H1 (cell line): ENCODE data around the gene NRBF2. TPM values are rescaled to one million over a fixed set of nuclear protein-coding genes. Genes with fewer than 3 reads are reported as not detected.
A peak's percentile ranks its signal among the peaks of the same experiment; 100 is the strongest.

ENCODE experiments used
- BACH1 ChIP-seq: IDR thresholded peaks from 2 replicates; pipeline ENCODE4 v1.6.1; 2012; ENCODE audit warnings: low read length, improper control_type of control experiment
- CHD2 ChIP-seq: IDR thresholded peaks from 2 replicates; pipeline ENCODE4 v1.6.1; 2012; ENCODE audit warnings: low read length, improper control_type of control experiment
- EGR1 ChIP-seq: IDR thresholded peaks from 2 replicates; pipeline ENCODE4 v1.6.1; 2011; ENCODE audit warnings: low read depth, low read length, borderline replicate concordance
- EP300 ChIP-seq, 2 experiments: IDR thresholded peaks; 1 replicate in 1 of 2; 2 replicates in 1 of 2; pipeline ENCODE4 v1.6.1; 2011 to 2012; ENCODE audit warnings: low read depth in 2 of 2, low read length in 2 of 2, mild to moderate bottlenecking in 2 of 2, borderline replicate concordance in 1 of 2, inconsistent platforms in 1 of 2, moderate library complexity in 1 of 2
- EZH2 ChIP-seq: fragments of 200-600 bp; sonication (generic); IDR thresholded peaks from 2 replicates; pipeline ENCODE4 v1.7.1; 2012; ENCODE audit warnings: low read depth, mild to moderate bottlenecking, moderate library complexity, low read length, inconsistent platforms; ENCODE audit not compliant: severe bottlenecking
- GABPA ChIP-seq: IDR thresholded peaks from 2 replicates; pipeline ENCODE4 v1.6.1; 2011; ENCODE audit warnings: mild to moderate bottlenecking, low read length, moderate library complexity, borderline replicate concordance; ENCODE audit not compliant: insufficient read depth
- JUND ChIP-seq: IDR thresholded peaks from 2 replicates; pipeline ENCODE4 v1.6.1; 2011; ENCODE audit warnings: mild to moderate bottlenecking, improper control_type of control experiment, low read length
- KDM4A ChIP-seq: IDR thresholded peaks from one replicate; pipeline ENCODE4 v1.7.1; 2012; ENCODE audit warnings: low read depth, mild to moderate bottlenecking, moderate library complexity, low read length, inconsistent platforms; ENCODE audit not compliant: severe bottlenecking
- POU5F1 ChIP-seq: IDR thresholded peaks from 2 replicates; pipeline ENCODE4 v1.6.1; 2011; ENCODE audit warnings: low read depth, mild to moderate bottlenecking, low read length, moderate library complexity
- RBBP5 ChIP-seq: IDR thresholded peaks from 2 replicates; pipeline ENCODE4 v1.7.1; 2012; ENCODE audit warnings: low read depth, mild to moderate bottlenecking, inconsistent platforms, low read length, moderate library complexity, borderline replicate concordance
- RNF2 ChIP-seq: fragments of 200-900, 300-1000 bp; sonication (generic); IDR thresholded peaks from 2 replicates; pipeline ENCODE4 v1.7.1; 2016; ENCODE audit warnings: borderline replicate concordance, low read depth, mild to moderate bottlenecking, antibody characterized with exemption, low read length; ENCODE audit not compliant: poor library complexity, severe bottlenecking; ENCODE audit errors: missing control alignments
- SAP30 ChIP-seq: fragments of 300-600 bp; sonication (generic); IDR thresholded peaks from 2 replicates; pipeline ENCODE4 v1.7.1; 2012; ENCODE audit warnings: low read length, moderate library complexity, mild to moderate bottlenecking, inconsistent platforms; ENCODE audit not compliant: insufficient read depth, insufficient replicate concordance
- SP4 ChIP-seq: IDR thresholded peaks from 2 replicates; pipeline ENCODE4 v1.6.1; 2012; ENCODE audit warnings: low read length, inconsistent platforms
- SUZ12 ChIP-seq: fragments of 200-600 bp; sonication (generic); IDR thresholded peaks from 2 replicates; pipeline ENCODE4 v1.6.1; 2012; ENCODE audit warnings: mild to moderate bottlenecking, inconsistent platforms, low read length, moderate library complexity, mixed read lengths
- TAF1 ChIP-seq: IDR thresholded peaks from 2 replicates; pipeline ENCODE4 v1.6.1; 2011; ENCODE audit warnings: mild to moderate bottlenecking, low read depth, low read length
- TAF7 ChIP-seq: optimal IDR thresholded peaks from 2 replicates; pipeline ENCODE3; 2011; ENCODE audit warnings: low read depth, mild to moderate bottlenecking, inconsistent platforms, low read length, moderate library complexity, borderline replicate concordance
- polyA plus RNA-seq, 7 experiments: library from polyadenylated mRNA; depleted of rRNA in 3 of 7; stranded (reverse) in 5 of 7; unstranded in 2 of 7; fragments of >200 nt in 5 of 7; fragments of 200-250 nt in 2 of 7; gene quantifications; 1 replicate in 5 of 7; 2 replicates in 1 of 7; 4 replicates in 1 of 7; pipeline versions ENCODE4 v1.2.1 to v1.2.3, GENCODE V29; 2011 to 2013; ENCODE audit warnings: missing spikeins in 2 of 7, mixed read lengths in 2 of 7
- total RNA-seq: library from RNA; stranded (reverse); fragmentation: NEBNext Ultra II Directional; extraction: Animal tissue kit (Norgen Biotek cat#: 25700); gene quantifications from 2 replicates; pipeline ENCODE4 v1.2.1, GENCODE V29; 2021
- TF ChIP-seq, protein P1 (sequence below), 3 experiments: IDR thresholded peaks; 1 replicate in 2 of 3; 2 replicates in 1 of 3; pipeline versions ENCODE4 v1.5.1 to v1.6.1; 2011; ENCODE audit warnings: low read length in 3 of 3, mild to moderate bottlenecking in 3 of 3, inconsistent platforms in 2 of 3, low read depth in 1 of 3, moderate library complexity in 1 of 3; ENCODE audit not compliant: insufficient read depth in 1 of 3; ENCODE audit errors: control extremely low read depth in 1 of 3
- TF ChIP-seq, protein P2 (sequence below): IDR thresholded peaks from 2 replicates; pipeline ENCODE4 v1.6.1; 2012; ENCODE audit warnings: inconsistent platforms

The NRBF2 gene
- total and polyA plus RNA-seq, 2 of the 8 experiments (the other 6 are each of a cell fraction or from before 2014, with no cell fraction given): 11.0 to 29.9 TPM

DNA sequence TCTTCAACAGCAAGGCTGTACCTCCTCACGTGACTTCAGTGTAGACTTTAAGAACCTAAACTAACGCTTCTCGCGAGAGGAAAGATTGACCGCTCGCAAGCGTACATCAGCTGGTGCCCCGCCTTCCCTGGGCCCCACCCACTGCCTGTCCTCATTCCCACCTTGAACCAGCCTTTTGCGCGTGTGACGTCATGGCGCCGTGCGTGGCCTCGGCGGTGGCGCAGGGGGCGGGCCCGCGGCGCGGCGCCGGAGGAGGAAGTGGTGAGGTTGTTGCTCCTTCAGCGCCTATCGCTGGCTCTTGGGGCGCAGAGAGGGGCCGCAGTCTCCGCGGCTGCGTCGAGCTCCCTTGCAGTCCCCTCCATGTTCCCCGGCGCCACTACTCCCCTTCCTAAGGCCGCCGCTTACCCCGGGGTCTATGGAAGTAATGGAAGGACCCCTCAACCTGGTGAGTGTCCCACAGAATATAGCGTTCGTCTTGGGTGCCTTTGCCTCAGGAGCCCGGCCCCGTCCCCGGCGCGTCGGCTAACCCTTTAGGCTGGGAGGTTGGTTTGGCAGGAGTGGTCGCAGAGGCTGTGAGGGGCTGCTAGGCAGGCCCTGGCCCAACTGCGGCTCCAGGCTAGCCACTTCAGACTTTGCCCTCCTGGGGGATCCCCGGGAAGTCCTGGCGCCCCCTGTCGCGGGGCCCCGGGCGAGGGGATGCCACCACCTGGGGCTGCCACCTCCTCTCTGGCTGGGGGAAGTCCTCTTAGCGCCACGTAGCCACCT lies at the start of gene NRBF2 (continued):
- TF ChIP-seq, protein P1, sequence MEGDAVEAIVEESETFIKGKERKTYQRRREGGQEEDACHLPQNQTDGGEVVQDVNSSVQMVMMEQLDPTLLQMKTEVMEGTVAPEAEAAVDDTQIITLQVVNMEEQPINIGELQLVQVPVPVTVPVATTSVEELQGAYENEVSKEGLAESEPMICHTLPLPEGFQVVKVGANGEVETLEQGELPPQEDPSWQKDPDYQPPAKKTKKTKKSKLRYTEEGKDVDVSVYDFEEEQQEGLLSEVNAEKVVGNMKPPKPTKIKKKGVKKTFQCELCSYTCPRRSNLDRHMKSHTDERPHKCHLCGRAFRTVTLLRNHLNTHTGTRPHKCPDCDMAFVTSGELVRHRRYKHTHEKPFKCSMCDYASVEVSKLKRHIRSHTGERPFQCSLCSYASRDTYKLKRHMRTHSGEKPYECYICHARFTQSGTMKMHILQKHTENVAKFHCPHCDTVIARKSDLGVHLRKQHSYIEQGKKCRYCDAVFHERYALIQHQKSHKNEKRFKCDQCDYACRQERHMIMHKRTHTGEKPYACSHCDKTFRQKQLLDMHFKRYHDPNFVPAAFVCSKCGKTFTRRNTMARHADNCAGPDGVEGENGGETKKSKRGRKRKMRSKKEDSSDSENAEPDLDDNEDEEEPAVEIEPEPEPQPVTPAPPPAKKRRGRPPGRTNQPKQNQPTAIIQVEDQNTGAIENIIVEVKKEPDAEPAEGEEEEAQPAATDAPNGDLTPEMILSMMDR (IDR thresholded peaks at IDR 0.05; ENCODE audit: control extremely low read depth in 1 of 3, insufficient read depth in 1 of 3, low read depth in 1 of 3, low read length in 3 of 3): no peak
- TF ChIP-seq SP4: peak; percentile 62; the same call in 1 of the 2 replicates
- TF ChIP-seq EP300 (IDR thresholded peaks at IDR 0.05; ENCODE audit: borderline replicate concordance in 1 of 2, low read depth in 2 of 2, low read length in 2 of 2): peak in 1 of 2 experiments; percentile 58; a peak in 1 of 3 replicates
- no peak for TF ChIP-seq SAP30
- TF ChIP-seq, protein P2, sequence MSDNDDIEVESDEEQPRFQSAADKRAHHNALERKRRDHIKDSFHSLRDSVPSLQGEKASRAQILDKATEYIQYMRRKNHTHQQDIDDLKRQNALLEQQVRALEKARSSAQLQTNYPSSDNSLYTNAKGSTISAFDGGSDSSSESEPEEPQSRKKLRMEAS: peak; percentile 95
- peak; percentile 60; the same call in 1 of the 2 replicates for TF ChIP-seq EGR1
- TF ChIP-seq TAF7: peak; percentile 79
- TF ChIP-seq SUZ12: no peak
- TF ChIP-seq TAF1: peak; percentile 90
- no peak for TF ChIP-seq KDM4A
- no peak for TF ChIP-seq RNF2
- TF ChIP-seq EZH2: no peak
- 0 out of 2 replicates have a peak, but pooled peaks have one; percentile 51 for TF ChIP-seq JUND
- TF ChIP-seq CHD2: peak; percentile 99
- TF ChIP-seq POU5F1: no peak
- TF ChIP-seq BACH1: no peak
- TF ChIP-seq RBBP5: 0 out of 2 replicates have a peak, but pooled peaks have one; percentile 74
- no peak for TF ChIP-seq GABPA
